CD4-positive, alpha-beta T cell treated with Interleukin-2 at 100 ng/mL for 4 hours (primary cell): Measurements from ENCODE around the gene MACROD2.

Experiments used
- DNase-seq: peaks from one replicate; pipeline ENCODE4 v3.0.0-alpha.2; 2020; ENCODE audit warnings: low spot score

Gene MACROD2

DNA sequence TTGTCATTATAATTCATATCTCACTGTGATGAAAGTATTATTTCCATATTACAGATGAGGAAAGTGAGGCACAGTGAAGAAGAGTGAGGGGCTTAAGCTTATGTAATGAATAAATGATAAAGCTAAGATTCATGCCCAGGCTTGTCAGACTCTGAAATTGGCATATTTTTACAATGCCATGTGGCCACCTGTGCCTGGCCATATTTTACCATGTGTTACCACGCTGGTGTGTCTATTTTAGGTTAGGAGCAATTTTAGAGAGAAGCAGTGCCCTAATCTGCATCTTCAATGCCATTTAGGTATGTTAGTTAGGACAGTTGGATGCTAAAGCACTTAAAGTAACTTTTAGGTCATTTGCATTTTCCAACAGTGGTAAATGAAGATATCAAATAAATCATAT is 530.1 kb downstream of the MACROD2 start:
- no peak for DNase-seq

DNA sequence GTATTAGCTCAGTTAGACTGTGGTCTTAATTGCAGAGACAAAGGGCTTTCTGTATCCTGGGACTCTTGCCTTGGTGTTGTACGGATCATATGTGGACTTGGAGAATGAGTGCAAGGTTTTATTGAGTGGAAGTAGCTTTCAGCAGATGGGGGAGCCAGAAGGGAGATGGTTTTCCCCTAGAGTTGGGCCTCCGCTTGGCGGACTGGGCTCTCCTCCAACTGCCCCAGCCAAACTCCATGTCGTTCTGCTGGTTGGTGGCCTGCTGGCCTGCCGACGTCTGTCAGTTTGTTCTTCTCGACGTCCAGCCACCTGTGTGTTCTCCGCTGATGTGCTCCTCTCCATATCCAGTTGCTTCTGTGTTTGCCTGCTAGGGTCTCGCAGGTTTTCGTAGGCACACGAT is 531.6 kb downstream of the MACROD2 start:
- no peak for DNase-seq

DNA sequence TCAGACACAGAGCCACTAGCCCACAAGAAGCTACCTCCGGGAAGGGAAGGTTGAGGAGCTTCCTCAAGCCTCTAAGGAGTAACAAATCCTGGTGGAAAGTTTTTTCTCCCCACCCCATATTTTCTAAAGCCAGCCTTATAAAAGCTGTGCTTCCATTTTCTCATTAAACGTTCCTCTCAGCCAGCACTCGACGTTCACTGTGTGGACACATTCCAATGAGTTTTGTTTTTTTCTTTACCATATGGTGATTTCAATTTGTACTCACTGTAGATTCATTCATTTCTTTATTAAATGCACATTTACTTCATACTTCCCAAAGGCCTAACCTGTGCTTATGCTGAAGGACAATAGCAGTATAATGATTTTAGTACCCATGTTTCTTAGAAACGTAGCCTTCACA is 536.5 kb downstream of the MACROD2 start:
- no peak for DNase-seq

GRCh38 chr20:14536738-14537137 is 541.4 kb downstream of the MACROD2 start:
- no peak for DNase-seq

- DNase-seq, result no peak
Observed at GRCh38 chr20:14538433-14538832, 543.1 kb downstream of the MACROD2 start.

GRCh38 chr20:14543040-14543439 is 547.7 kb downstream of the MACROD2 start:
- no peak for DNase-seq

DNA sequence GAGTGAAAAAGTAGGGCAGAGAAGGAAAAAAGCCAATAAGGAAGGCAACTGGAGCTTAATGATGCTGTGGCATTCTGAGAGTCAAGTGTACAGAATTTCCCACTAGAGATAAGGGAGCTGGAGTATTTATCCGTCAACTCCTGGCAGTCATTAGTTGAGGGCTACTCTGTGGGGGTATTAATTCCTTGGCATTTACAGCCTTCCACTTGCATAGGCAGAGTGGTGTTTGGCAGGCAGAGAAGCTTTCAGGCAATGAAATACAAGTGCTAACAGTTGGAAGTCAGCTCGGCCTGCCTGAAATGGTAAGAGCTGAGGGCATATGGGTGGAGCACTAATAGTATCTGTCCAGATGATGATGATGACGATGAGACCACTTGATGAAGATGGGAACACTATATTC is 549.4 kb downstream of the MACROD2 start:
- DNase-seq, result no peak

DNA sequence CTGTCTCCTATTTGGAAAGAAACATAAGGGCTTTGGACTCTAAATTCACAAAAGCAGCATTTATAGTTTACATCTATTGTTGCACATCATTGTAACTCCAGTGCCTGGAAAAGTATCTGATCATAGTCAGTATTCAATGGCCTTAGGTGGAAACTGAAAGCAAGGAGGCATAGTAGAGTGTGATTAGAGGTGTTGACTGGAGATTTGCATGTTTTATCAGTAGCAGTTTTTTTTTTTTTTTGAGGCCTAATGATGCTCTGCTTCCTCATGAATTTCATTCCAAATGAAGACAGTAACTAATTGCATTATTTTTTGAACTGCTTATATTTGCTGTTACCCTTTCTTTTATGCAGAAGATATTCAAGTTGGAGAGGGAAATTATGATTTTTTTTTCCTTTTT is 555.3 kb downstream of the MACROD2 start:
- DNase-seq, result no peak

DNA sequence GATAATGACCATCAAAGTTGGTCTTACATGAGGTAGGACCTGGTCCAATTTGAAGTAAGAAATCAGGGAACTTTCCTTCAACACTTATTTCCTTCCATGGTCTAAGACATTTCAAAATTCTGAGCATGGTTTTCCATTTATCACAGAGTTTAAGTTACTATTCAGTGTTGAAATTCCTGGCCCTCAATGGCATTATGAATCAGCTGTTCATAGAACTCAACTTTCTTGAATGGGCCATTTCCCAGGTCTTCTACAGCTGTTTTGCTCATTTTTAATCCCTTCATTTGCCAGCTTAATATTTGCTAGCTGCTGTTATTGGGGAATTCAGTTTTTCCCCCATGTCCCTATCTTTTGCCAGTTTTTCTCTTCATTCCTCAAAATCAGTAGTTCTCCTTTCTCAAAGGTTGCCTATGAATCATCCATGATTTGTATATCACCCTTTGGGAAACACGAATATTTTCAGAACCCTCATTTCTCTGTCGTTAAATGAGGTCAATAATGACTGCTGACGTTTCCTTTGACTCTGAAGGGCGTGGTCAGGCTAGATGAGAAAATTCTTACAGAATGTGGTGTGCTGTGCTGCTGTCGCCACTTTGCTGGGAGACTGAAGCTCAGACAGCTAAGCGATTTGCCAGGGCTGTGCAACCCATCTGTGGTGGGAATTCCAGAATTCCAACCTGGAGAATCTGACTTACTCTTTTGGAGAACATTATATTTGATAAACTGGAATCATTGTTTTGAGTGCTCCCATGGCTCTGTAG is 558.6 kb downstream of the MACROD2 start:
- DNase-seq, result no peak

GRCh38 chr20:14555676-14556075 is 560.4 kb downstream of the MACROD2 start:
- DNase-seq, result no peak

GRCh38 chr20:14556206-14556605 is 560.9 kb downstream of the MACROD2 start:
- no peak for DNase-seq

DNA sequence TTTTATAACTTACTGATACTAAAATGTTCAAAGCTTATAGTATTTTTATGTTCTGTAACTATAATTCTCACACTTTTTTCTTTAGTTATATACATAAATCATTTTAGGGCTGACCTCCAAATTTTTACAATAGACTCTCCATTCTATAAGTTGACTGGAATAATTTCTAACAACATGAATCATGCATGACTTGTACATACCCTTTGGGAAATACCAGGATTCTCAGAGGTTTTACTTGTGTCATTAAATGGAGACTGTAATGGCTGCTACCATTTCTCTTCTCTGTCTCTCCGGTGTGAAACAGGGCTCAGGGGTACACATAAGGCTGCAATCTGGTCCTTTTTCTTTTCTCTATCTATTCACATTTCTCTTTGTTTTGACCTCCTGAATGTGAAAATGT is 564.3 kb downstream of the MACROD2 start:
- DNase-seq, result no peak

- no peak for DNase-seq
Observed at GRCh38 chr20:14561741-14562221, 566.5 kb downstream of the MACROD2 start.

DNA sequence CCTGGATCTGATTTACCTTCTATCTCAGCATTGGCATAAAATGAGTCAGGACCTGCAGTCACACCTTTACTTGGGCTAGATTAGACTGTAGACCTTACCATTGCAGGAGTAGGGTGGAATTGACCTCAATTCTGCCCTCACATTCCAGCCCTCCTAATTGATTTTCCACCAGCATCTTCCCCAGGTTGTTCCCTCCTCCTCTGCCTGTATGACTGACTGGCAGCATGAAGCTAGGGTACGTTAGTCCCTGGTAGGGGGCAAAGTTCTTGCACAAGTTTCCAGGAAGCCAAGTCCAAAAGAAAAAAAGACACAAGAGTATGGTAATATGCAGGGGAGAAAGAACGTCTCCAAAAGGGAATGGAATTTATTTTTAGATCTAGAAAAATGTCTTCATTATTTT is 567.7 kb downstream of the MACROD2 start:
- DNase-seq, result no peak

DNA sequence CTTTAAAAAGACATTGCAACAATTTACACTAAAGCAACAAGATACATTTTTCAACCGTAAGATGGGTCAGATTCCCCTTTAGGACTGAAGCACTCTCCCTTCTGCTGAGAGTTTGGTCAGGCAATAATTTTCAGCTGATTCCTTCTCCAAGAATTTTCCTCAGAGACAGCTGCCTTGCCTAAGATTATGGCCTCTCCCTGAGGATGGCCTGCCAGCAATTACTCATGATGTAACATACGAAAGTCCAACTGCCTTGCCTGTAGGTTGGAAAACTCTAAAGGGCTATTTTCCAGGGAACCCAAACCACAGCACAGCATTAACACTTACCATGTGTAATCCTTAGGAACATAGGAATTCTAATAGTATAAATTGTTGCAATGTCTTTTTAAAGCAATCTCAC is 571.2 kb downstream of the MACROD2 start:
- DNase-seq, result no peak

- no peak for DNase-seq
Observed at GRCh38 chr20:14568225-14568624, 572.9 kb downstream of the MACROD2 start.

DNA sequence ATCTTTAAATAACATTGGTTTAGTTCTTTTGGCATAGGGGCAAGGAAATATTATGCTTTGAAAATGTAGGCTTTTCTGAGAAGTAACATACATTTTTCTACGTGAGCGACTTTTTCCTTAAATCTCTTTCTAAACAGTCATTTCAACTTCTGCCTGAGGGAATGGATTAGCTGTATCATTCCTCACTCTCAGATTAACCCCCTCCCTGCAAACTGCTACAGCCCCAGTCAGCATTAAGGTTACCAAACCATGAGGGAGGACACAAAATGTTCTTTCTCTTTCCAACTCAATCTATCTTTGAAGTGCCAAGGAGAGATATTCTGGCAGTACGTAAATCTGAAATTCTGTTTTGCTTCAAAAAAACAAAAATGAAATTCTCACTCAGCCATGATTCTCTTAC is 573.4 kb downstream of the MACROD2 start:
- DNase-seq, result no peak

DNA sequence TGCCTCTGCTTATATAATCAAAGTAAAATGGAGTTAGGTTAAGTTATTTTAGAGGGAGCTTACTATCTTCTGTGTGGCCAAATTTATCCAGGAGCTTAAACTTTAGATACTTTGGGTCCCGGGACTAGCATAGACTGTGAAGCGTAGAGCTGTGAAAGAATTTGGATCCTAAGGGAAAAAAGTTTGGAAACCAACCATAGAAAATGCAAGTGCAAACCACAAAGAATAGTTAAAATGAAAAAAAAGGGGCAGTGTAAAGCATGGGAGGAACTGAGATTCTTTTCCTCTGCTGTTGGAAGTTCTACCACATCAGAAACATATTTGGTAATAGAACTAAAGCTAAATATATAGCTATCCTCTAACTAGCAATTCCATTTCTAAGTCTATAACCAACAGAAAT is 574.3 kb downstream of the MACROD2 start:
- DNase-seq, result no peak

DNA sequence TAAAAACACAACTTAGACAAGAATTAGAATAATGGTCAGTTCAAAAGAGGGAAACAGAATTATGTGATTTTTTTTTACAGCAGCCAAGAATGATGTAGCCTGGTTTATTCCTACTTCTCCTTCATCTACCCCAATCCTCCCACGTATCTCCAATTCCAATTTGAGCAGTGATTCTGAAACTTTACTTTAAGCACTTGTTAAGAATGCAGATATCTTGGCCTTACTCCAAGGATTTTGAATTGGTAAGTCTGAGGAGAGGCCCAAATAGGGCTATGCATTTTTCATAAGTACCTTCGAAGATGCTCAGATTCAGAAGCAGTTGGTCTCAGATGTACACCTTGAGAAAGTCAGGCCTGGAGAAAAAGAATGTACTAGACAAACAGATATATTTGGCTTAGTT is 575.5 kb downstream of the MACROD2 start:
- DNase-seq, result no peak

DNA sequence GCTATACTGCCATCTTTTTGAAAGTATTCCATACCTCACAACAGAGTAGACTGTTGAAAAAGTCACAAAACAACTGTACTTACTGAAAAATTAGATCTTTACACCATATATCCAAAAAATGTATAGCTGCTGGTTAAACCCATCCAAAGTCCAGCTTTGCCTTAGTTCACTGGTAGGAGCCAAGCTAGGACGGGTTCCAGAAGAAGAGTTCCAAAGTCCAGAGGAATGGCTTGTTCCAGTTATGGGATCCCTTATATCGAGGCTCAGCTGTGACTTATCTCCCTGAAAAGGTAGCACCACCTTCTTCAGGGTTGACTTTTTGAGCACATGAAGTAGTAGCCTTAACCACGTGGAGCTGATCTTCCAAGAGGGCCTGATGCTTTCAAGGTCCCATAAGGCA is 578.4 kb downstream of the MACROD2 start:
- no peak for DNase-seq

GRCh38 chr20:14576196-14576877 is 581.0 kb downstream of the MACROD2 start:
- no peak for DNase-seq

- DNase-seq, result no peak
Observed at GRCh38 chr20:14580418-14581074, 585.2 kb downstream of the MACROD2 start.

DNA sequence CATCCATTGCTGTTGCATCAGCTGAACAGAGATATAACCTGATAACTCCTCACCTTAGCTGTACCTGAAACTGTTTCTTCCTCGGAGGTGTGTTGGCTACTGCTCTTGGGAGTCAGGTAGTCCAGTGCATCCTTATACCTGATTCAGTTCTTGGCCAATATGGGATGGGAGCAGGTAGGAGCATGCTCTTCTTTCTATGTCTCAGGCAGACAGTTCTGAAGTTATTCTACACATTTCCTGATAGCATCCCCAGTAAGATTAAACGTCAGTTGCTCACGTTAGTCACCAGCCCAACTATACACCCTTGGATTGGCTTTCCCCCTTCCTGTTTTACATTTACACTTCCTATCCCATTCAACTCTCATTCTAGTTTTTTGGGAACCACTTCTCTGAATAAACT is 586.4 kb downstream of the MACROD2 start:
- DNase-seq, result no peak
